Esophagus mucosa (tissue), 1 donor: Measurements from ENCODE around the gene ETAA1. TPM values are rescaled to one million over a fixed set of nuclear protein-coding genes. Genes with fewer than 3 reads are reported as not detected.
A peak's percentile ranks its signal among the peaks of the same experiment; 100 is the strongest.

Experiments
- ATAC-seq: fragments of 200-7000 bp; cut with Tn5 transposase; one replicate; pipeline ENCODE4 v1.9.1; 2020
- total RNA-seq: library from RNA; stranded (reverse); gene quantifications from one replicate; pipeline ENCODE4 v1.2.4, GENCODE V29; 2023
- donor health status: DM: yes; HTN: yes; CAD: no.

ETAA1 gene
- total RNA-seq, 1 donor from 2014 or later, result 6.4 TPM

DNA sequence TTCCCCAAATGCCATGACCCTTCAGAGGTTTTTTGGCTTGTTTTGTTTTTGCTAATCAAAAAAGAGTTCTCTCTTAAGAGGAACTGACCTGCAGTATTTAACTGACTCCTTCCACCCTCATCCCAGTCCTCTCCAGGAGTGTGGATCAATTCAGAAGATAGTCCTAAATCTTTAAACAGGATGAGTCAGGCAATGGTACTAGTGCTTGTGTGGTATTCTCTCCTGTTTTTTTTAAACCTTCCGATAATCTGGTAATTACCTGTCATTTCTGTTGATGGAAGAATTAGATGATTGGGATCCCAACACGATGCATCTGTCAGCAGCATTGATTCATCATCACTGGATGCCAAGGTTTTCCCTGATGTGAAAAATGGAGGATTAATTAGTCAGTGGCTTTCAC lies 41.2 kb downstream of the ETAA1 start:
- no peak for ATAC-seq

DNA sequence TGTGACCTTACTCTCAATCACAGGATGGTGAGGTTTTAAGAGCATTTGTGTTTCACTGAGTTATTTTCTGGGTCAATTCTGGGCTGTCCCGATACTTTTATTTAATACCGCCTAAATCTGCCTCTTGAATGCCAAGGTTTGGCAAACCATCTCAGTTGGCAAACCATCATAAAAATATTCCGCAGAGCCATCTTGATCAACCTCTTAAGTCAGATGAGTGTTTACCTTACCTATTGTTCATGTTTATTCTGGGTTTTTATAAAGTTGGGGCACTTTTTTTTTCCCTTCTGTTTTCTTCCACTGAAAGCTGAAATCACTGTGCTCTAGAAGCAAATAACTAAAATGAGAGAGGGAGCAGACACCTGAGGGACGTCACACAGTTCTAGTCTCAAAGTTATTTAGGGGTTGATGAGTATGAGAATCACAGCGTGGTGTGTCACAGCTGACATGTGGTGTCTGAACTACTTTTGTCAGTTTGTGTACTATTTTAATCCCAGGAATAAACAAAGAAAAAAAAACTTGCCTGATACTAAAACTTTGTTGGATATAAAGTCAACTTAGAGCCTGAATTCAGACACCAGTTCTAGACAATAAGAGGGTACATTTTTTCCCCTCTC lies 48.6 kb downstream of the ETAA1 start:
- peak; percentile 50 for ATAC-seq

DNA sequence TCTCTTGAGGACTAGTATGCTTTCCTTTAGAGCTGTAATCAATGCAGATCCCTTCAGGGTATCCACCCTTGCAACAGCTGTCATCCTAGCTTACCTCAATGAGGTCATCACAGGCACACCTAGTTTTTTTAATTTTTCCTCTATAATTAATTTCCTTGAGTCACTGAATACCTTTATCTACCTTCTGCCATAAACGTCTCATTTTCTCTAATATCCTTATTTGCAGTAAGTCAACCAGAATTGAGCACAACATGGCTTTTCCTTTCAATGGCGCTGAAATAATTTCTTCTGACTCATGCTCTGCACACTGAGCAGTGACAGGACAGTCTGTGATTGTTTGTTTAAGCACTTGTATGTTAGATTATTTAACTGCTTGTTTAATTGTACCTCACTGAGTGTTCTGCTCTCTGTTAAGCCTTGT lies 49.4 kb downstream of the ETAA1 start:
- ATAC-seq, result peak; percentile 81

DNA sequence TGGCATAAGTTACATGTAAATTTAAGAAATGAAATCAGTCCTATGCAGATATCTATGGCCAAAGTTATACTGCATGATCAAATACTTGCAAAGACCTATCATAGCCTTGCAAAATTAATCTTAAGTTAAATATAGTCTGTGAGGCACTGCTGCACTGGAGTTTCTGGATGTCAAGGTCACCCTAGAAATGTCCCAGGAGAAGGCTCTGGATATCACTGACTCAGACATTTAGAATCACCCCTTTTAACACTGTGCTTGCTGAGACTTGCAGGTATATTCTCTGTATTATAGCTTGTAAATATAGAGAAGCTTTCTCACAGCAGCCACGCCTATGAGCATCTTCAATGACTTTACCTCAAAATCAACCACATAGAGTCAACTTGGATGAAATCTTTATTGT lies 51.5 kb downstream of the ETAA1 start:
- peak; percentile 56 for ATAC-seq

GRCh38 chr2:67451086-67451832 lies 54.1 kb downstream of the ETAA1 start:
- peak; percentile 96 for ATAC-seq

GRCh38 chr2:67453310-67453709 lies 56.2 kb downstream of the ETAA1 start:
- ATAC-seq, result no peak

DNA sequence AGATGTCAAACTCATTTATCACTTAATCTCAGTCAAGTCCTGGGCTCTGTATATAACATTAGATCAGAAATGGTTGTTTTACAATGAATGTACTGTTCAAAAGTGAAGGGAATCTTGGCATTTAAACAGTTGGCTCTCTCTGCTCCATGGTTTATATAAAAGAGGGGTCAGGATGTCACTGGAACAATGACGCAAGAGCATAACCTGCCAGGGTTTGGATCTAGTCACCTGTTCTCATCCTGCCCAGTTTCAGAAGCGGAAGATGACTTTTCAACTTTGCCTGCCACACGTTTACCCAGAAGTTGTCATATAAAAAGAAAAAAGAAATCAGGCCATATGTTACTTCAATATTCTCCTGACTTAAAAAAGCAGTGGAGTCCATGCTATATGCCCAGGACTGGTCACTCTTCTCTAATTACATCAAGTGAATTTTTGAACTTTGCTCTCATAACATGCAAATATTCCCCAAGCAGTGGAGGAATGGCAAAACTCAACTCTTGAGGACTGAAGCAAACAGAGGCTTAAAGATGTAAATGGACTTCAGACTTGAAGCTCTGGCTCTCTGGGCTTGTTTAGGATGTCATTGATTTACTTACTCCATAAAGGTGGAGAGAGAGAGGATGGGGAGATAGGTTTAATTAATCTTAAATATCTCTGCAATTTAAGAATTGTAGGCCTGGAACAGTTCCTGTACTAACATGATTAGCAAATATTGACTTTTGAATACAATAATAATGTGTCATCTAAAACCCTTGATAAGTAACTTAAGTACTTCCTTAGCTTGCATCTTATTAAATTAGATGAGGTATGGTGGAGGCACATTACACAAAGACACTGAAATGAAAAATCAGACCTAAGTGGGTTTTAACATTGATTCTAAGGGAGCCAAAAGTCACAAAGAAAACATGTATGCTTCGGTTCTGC lies 58.3 kb downstream of the ETAA1 start:
- ATAC-seq, result peak; percentile 30

GRCh38 chr2:67456428-67456827 lies 59.3 kb downstream of the ETAA1 start:
- no peak for ATAC-seq

DNA sequence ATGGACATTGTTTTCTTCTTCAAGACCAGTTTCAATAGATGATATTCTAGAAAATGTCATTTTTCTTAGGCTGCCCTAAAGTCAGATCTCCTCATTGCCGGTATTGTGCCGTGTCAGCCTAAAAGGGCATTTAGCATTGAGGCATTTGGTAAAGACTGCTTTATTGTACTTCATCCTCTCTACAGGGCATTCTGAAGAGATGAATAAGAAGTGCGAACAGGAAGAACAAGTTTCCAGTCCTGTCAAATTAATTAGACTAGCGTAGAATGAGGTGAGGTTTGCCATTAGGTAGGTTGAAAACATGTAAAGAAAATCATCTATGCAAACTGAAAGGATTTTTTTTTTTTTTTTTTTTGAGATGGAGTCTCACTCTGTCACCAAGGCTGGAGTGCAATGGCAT lies 60.6 kb downstream of the ETAA1 start:
- peak; percentile 88 for ATAC-seq

- ATAC-seq, result no peak
Measured at GRCh38 chr2:67459761-67460160, 62.6 kb downstream of the ETAA1 start.
